NCI-H446 (cell line): ENCODE results near the gene BTBD19.

Source experiments
- DNase-seq, 2 experiments: peaks; one replicate each; lab custom pipeline; 2025; lab: John Stamatoyannopoulos, UW

Gene BTBD19

GRCh38 chr1:44855742-44856141, 47.4 kb downstream of the BTBD19 start:
- DNase-seq, result no peak

- DNase-seq, result no peak
These were observed 49.1 kb downstream of the BTBD19 start for GRCh38 chr1:44857446-44857845.

GRCh38 chr1:44860331-44860730, 52.0 kb downstream of the BTBD19 start:
- no peak for DNase-seq

- no peak for DNase-seq
These were observed 52.6 kb downstream of the BTBD19 start for GRCh38 chr1:44860891-44861425.

GRCh38 chr1:44862829-44863401, 54.6 kb downstream of the BTBD19 start:
- DNase-seq, result no peak
